DMS114 treated with DMSO at 0.1 percent for 48 hours (cell line): ENCODE results near the gene PPEF2.
A peak's percentile ranks its signal among the peaks of the same experiment; 100 is the strongest.
"Not testable (repeated sequence)": the region's sequence is repeated elsewhere in the genome, so short reads cannot be mapped to it uniquely, and the experiment has no call there.

ENCODE experiments used
- DNase-seq: peaks from one replicate; lab custom pipeline; 2025; ENCODE audit not compliant: unreplicated experiment; lab: John Stamatoyannopoulos, UW

PPEF2 gene

GRCh38 chr4:75902352-75902751 lies at the start of gene PPEF2:
TSS of gene PPEF2 (minus strand) at chr4:75902452. CDS start at chr4:75896325, 6,127 bp downstream.
- DNase-seq, result no peak

GRCh38 chr4:75950213-75950815 lies 48.1 kb upstream of the PPEF2 start:
- DNase-seq, result peak; percentile 48

GRCh38 chr4:75948822-75949444 lies 46.7 kb upstream of the PPEF2 start:
- no peak for DNase-seq

GRCh38 chr4:75940692-75941253 lies 38.5 kb upstream of the PPEF2 start, which contains the start of gene NAAA:
TSS of gene NAAA (minus strand) at chr4:75941013. CDS start at chr4:75940949, 64 bp downstream.
- peak; percentile 34 for DNase-seq

- DNase-seq, result no peak
Observed at GRCh38 chr4:75939890-75940691, 37.8 kb upstream of the PPEF2 start.

- no peak for DNase-seq
Observed at GRCh38 chr4:75935628-75936027, 33.4 kb upstream of the PPEF2 start.

- no peak for DNase-seq
Observed at GRCh38 chr4:75930152-75930551, 27.9 kb upstream of the PPEF2 start.

- DNase-seq, result not testable (repeated sequence)
Observed at GRCh38 chr4:75924916-75925315, 22.7 kb upstream of the PPEF2 start.

GRCh38 chr4:75924309-75924827 lies 22.1 kb upstream of the PPEF2 start:
- no peak for DNase-seq

GRCh38 chr4:75922588-75922987 lies 20.3 kb upstream of the PPEF2 start:
- DNase-seq, result no peak

GRCh38 chr4:75921910-75922309 lies 19.7 kb upstream of the PPEF2 start:
- no peak for DNase-seq

- no peak for DNase-seq
Observed at GRCh38 chr4:75920327-75920726, 18.1 kb upstream of the PPEF2 start.

GRCh38 chr4:75919920-75920319 lies 17.7 kb upstream of the PPEF2 start:
- DNase-seq, result no peak

GRCh38 chr4:75916091-75916661 lies 13.9 kb upstream of the PPEF2 start:
- no peak for DNase-seq

- DNase-seq, result no peak
Observed at GRCh38 chr4:75912968-75913367, 10.7 kb upstream of the PPEF2 start.

- not testable (repeated sequence) for DNase-seq
Observed at GRCh38 chr4:75910831-75911230, 8.6 kb upstream of the PPEF2 start.

GRCh38 chr4:75909405-75909804 lies 7.2 kb upstream of the PPEF2 start:
- DNase-seq, result no peak

GRCh38 chr4:75908555-75908954 lies 6.3 kb upstream of the PPEF2 start:
- no peak for DNase-seq

GRCh38 chr4:75907966-75908365 lies 5.7 kb upstream of the PPEF2 start:
- no peak for DNase-seq

GRCh38 chr4:75904076-75904475 lies 1.8 kb upstream of the PPEF2 start:
- DNase-seq, result no peak

- DNase-seq, result no peak
Observed at GRCh38 chr4:75898536-75898935, 3.7 kb downstream of the PPEF2 start.
